Spleen (tissue), 7 donors: ENCODE data around the gene C11orf98.

Source experiments
- CTCF ChIP-seq, 11 experiments: fragments of 200-600 bp in 7 of 11; fragments of 450-650 bp in 4 of 11; sonication (generic) in 4 of 11; IDR thresholded peaks in 8 of 11; conservative IDR thresholded peaks in 3 of 11; 1 replicate in 7 of 11; 2 replicates in 4 of 11; pipeline versions ENCODE4 v1.4.0 to v1.8.0; 2016 to 2021; ENCODE audit warnings: antibody characterized with exemption in 11 of 11, inconsistent platforms in 4 of 11, mild to moderate bottlenecking in 1 of 11
- POLR2A ChIP-seq, 3 donors: fragments of 450-650 bp; IDR thresholded peaks; one replicate each; pipeline ENCODE4 v1.5.1; 2017; ENCODE audit warnings: antibody characterized with exemption in 3 of 3, mild to moderate bottlenecking in 1 of 3
- POLR2AphosphoS5 ChIP-seq, 3 donors: sonication (generic); formaldehyde crosslinking; IDR thresholded peaks; one replicate each; pipeline ENCODE4 v1.5.1; 2017; ENCODE audit warnings: antibody characterized with exemption in 3 of 3
- donor health status: DM: no; HTN: no; CAD: no; lungs with moderate emphysema.
- donor health status: DM: no; HTN: no; CAD: no.
- donor health status: DM: no; HTN: no; CAD: no.

- no peak for TF ChIP-seq POLR2A (IDR thresholded peaks at IDR 0.05)
- TF ChIP-seq POLR2AphosphoS5 (IDR thresholded peaks at IDR 0.05) = no peak
- TF ChIP-seq CTCF (IDR thresholded peaks at IDR 0.05 in 8 of 11, conservative IDR thresholded peaks at IDR 0.05 in 3 of 11) = no peak
Measured at GRCh38 chr11:62712276-62712812, 47.3 kb upstream of the C11orf98 start.
